Measurements from ENCODE around the gene ARID3B. TPM values are rescaled to one million over a fixed set of nuclear protein-coding genes. Genes with fewer than 3 reads are reported as not detected.

ARID3B gene
- total and polyA plus RNA-seq, 5 donors from 2014 or later: 9.7 to 63.5 (median 11.1) TPM

GRCh38 chr15:74598126-74598842 is 57.3 kb downstream of the ARID3B start:
- H3K4me3 ChIP-seq (ENCODE audit: low read depth, low read length): peak overlapping the region; percentile 87
- H3K36me3 Mint-ChIP-seq: peaks cover 16% of the 10 kb centered on the region
- ATAC-seq (ENCODE audit: low read depth in 2 of 2): peak; percentile 92 to 93

DNA sequence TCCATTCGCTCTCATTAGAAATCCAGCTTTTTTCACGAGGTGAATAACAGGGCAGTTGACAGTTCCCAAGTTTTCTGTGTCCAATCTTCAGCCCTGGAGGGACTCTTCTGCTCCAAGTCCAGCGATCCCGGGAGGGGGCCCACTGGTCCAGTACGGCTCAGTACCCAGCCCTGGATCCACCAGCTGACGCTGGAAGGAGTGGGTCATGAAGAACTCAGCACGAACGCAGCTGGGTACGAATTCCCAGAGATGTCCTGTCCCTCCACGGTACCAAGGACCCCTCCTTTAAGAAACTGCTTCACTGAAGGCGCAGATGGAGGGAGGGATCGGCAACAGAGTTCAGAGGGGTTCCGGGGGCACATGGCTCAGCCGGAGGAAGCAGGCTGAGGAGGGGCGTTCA is 58.1 kb downstream of the ARID3B start:
- H3K4me3 ChIP-seq (ENCODE audit: low read depth, low read length): peak overlapping the region; percentile 87
- H3K4me1 Mint-ChIP-seq: peaks cover 0 to 22% (median 13%) of the 10 kb centered on the region in 4 donors
- peaks cover 19% of the 10 kb centered on the region for H3K4me1 ChIP-seq (ENCODE audit: control insufficient read depth, insufficient read depth, low read length, poor library complexity, severe bottlenecking)
- no peak for ATAC-seq (ENCODE audit: low read depth in 2 of 2)
- H3K27me3 Mint-ChIP-seq: no peaks in the 10 kb centered on the region
- no peak for DNase-seq
- no peaks in the 10 kb centered on the region for H3K27me3 ChIP-seq (ENCODE audit: control insufficient read depth, insufficient read depth, low read length)
- no peaks in the 10 kb centered on the region for H3K9me3 ChIP-seq (ENCODE audit: control insufficient read depth in 2 of 2, low read length in 2 of 2)
- peaks cover 0 to 3% (median 0%) of the 10 kb centered on the region in 7 donors for H3K9me3 Mint-ChIP-seq
- peaks cover 13% of the 10 kb centered on the region for H3K36me3 Mint-ChIP-seq
- H3K27ac ChIP-seq (ENCODE audit: insufficient read depth, low read length, poor library complexity, severe bottlenecking): peak overlapping the region; percentile 75
- H3K27ac Mint-ChIP-seq: peak overlapping the region; percentile 92 to 97 (median 95)
- H3K4me3 Mint-ChIP-seq: peak overlapping the region; percentile 71 to 100 (median 99)
- peaks cover 6% of the 10 kb centered on the region for H3K36me3 ChIP-seq (ENCODE audit: control insufficient read depth, insufficient read depth, low read length)

More at GRCh38 chr15:74598126-74598842, 57.3 kb downstream of the ARID3B start:
- Mint-ChIP-seq H3K27me3 (no peaks in the 10 kb centered on the region), H3K4me1 (peaks cover 0 to 22% (median 13%) of the 10 kb centered on the region in 4 donors), H3K27ac (peak overlapping the region; percentile 92 to 97 (median 95)), H3K4me3 (peak overlapping the region; percentile 89 to 100 (median 99)), H3K9me3 (peaks cover 0 to 3% (median 0%) of the 10 kb centered on the region in 7 donors)
- peak; percentile 81 to 90 (median 85) for DNase-seq
- H3K27ac ChIP-seq (ENCODE audit: insufficient read depth, low read length, poor library complexity, severe bottlenecking): peak overlapping the region; percentile 75
- H3K9me3 ChIP-seq (ENCODE audit: control insufficient read depth in 2 of 2, low read length in 2 of 2): no peaks in the 10 kb centered on the region
- H3K36me3 ChIP-seq (ENCODE audit: control insufficient read depth, insufficient read depth, low read length): peaks cover 14% of the 10 kb centered on the region
- H3K4me1 ChIP-seq (ENCODE audit: control insufficient read depth, insufficient read depth, low read length, poor library complexity, severe bottlenecking): peaks cover 19% of the 10 kb centered on the region
- H3K27me3 ChIP-seq (ENCODE audit: control insufficient read depth, insufficient read depth, low read length): no peaks in the 10 kb centered on the region

GRCh38 chr15:74603026-74603788 is 62.2 kb downstream of the ARID3B start:
- Mint-ChIP-seq H3K9me3 (no peaks in the 10 kb centered on the region), H3K36me3 (peaks cover 3% of the 10 kb centered on the region), H3K4me3 (peak overlapping the region in 1 of 4 donors; percentile 32), H3K27me3 (no peaks in the 10 kb centered on the region), H3K4me1 (peaks cover 0 to 16% (median 10%) of the 10 kb centered on the region in 4 donors), H3K27ac (no peak overlapping the region)
- Histone ChIP-seq H3K4me1 (ENCODE audit: control insufficient read depth, insufficient read depth, low read length, poor library complexity, severe bottlenecking) (peaks cover 15% of the 10 kb centered on the region), H3K27me3 (ENCODE audit: control insufficient read depth, insufficient read depth, low read length) (no peaks in the 10 kb centered on the region), H3K4me3 (ENCODE audit: low read depth, low read length) (no peak overlapping the region), H3K36me3 (ENCODE audit: control insufficient read depth, insufficient read depth, low read length) (no peaks in the 10 kb centered on the region), H3K27ac (ENCODE audit: insufficient read depth, low read length, poor library complexity, severe bottlenecking) (no peak overlapping the region), H3K9me3 (ENCODE audit: control insufficient read depth in 2 of 2, low read length in 2 of 2) (no peaks in the 10 kb centered on the region)
- DNase-seq (no peak), ATAC-seq (ENCODE audit: low read depth in 2 of 2) (no peak)

GRCh38 chr15:74603789-74604705 is 63.0 kb downstream of the ARID3B start:
- H3K9me3 Mint-ChIP-seq: no peaks in the 10 kb centered on the region
- peaks cover 0 to 7% (median 5%) of the 10 kb centered on the region in 4 donors for H3K4me1 Mint-ChIP-seq
- peaks cover 7% of the 10 kb centered on the region for H3K4me1 ChIP-seq (ENCODE audit: control insufficient read depth, insufficient read depth, low read length, poor library complexity, severe bottlenecking)

DNA sequence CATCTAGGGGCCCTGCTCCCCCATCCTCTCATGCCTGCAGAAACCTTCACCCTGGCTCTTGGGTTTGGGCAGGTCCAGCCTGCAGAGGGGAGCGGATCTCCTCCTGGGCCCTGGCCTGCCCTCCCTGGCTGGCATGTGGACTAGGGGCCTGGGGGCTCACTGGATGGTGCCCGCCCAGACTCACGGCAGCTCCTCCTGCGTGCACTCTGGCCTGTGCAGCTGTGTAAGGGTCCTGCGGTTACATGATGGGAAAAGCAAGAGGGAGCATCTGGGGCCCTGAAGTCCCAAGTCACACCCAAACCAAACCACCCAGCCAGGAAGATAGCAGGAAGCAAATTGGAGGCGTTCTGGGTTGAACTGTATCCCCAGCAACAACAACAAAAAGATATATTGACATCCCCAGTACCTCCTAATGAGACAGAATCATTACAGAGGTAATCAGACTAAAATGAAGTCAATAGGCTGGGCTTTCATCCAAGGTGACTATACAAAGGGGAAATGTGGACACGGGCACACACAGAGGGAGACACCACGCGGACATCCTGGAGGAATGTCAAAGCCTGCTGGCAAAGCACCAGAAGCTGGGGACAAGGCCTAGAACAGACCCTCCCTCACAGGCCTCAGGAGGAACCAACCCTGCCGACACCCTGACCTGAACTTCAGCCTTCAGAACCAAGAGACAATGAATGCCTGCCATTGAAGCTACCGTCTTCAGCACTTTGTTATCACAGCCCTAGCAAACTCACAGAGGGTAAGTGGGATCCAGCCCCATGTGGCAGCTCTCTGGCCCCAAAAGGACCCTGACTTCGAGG is 64.2 kb downstream of the ARID3B start:
- H3K27ac ChIP-seq (ENCODE audit: insufficient read depth, low read length, poor library complexity, severe bottlenecking): no peak overlapping the region
- Mint-ChIP-seq H3K27me3 (no peaks in the 10 kb centered on the region), H3K36me3 (no peaks in the 10 kb centered on the region), H3K4me3 (no peak overlapping the region), H3K27ac (peak overlapping the region in 1 of 3 donors; percentile 63), H3K4me1 (peaks cover 0 to 3% (median 0%) of the 10 kb centered on the region in 4 donors), H3K9me3 (no peaks in the 10 kb centered on the region)
- H3K4me1 ChIP-seq (ENCODE audit: control insufficient read depth, insufficient read depth, low read length, poor library complexity, severe bottlenecking): no peaks in the 10 kb centered on the region
- H3K27me3 ChIP-seq (ENCODE audit: control insufficient read depth, insufficient read depth, low read length): no peaks in the 10 kb centered on the region
- no peak overlapping the region for H3K4me3 ChIP-seq (ENCODE audit: low read depth, low read length)
- ATAC-seq (ENCODE audit: low read depth in 2 of 2) (no peak), DNase-seq (no peak)
- no peaks in the 10 kb centered on the region for H3K9me3 ChIP-seq (ENCODE audit: control insufficient read depth in 2 of 2, low read length in 2 of 2)
- no peaks in the 10 kb centered on the region for H3K36me3 ChIP-seq (ENCODE audit: control insufficient read depth, insufficient read depth, low read length)

More at GRCh38 chr15:74603789-74604705, 63.0 kb downstream of the ARID3B start:
- H3K4me3 Mint-ChIP-seq: no peak overlapping the region
- H3K27ac Mint-ChIP-seq: no peak overlapping the region
- no peak for ATAC-seq (ENCODE audit: low read depth in 2 of 2)
- Histone ChIP-seq H3K9me3 (ENCODE audit: control insufficient read depth in 2 of 2, low read length in 2 of 2) (no peaks in the 10 kb centered on the region), H3K27me3 (ENCODE audit: control insufficient read depth, insufficient read depth, low read length) (no peaks in the 10 kb centered on the region), H3K4me3 (ENCODE audit: low read depth, low read length) (no peak overlapping the region), H3K36me3 (ENCODE audit: control insufficient read depth, insufficient read depth, low read length) (no peaks in the 10 kb centered on the region), H3K27ac (ENCODE audit: insufficient read depth, low read length, poor library complexity, severe bottlenecking) (no peak overlapping the region)
- no peaks in the 10 kb centered on the region for H3K36me3 Mint-ChIP-seq
- no peak for DNase-seq
- H3K27me3 Mint-ChIP-seq: no peaks in the 10 kb centered on the region

DNA sequence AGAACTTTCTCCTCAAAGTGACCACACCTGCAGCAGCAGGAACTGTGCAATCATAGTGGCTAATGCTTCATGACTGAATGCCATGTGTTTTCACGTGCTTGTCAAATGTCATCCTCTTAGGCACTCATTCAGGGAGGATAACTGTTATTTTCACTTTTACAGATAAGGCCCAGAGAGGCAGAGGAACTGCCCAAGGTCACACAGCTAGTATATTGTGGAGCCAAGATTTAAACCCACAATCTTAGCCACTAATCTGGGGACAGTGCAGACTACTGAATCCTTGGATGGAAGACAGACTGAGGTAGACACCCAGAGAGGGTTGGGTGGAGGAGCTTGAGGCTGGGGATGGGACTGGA is 64.8 kb downstream of the ARID3B start:
- Mint-ChIP-seq H3K4me1 (peaks cover 0 to 3% (median 0%) of the 10 kb centered on the region in 4 donors), H3K27me3 (no peaks in the 10 kb centered on the region), H3K36me3 (no peaks in the 10 kb centered on the region), H3K9me3 (no peaks in the 10 kb centered on the region), H3K4me3 (no peak overlapping the region), H3K27ac (no peak overlapping the region)
- Histone ChIP-seq H3K36me3 (ENCODE audit: control insufficient read depth, insufficient read depth, low read length) (no peaks in the 10 kb centered on the region), H3K4me3 (ENCODE audit: low read depth, low read length) (no peak overlapping the region), H3K27me3 (ENCODE audit: control insufficient read depth, insufficient read depth, low read length) (no peaks in the 10 kb centered on the region), H3K27ac (ENCODE audit: insufficient read depth, low read length, poor library complexity, severe bottlenecking) (no peak overlapping the region), H3K4me1 (ENCODE audit: control insufficient read depth, insufficient read depth, low read length, poor library complexity, severe bottlenecking) (no peaks in the 10 kb centered on the region), H3K9me3 (ENCODE audit: control insufficient read depth in 2 of 2, low read length in 2 of 2) (no peaks in the 10 kb centered on the region)
- ATAC-seq (ENCODE audit: low read depth in 2 of 2) (no peak), DNase-seq (no peak)

GRCh38 chr15:74608786-74609185 is 67.8 kb downstream of the ARID3B start:
- Histone ChIP-seq H3K27ac (ENCODE audit: insufficient read depth, low read length, poor library complexity, severe bottlenecking) (no peak overlapping the region), H3K4me1 (ENCODE audit: control insufficient read depth, insufficient read depth, low read length, poor library complexity, severe bottlenecking) (no peaks in the 10 kb centered on the region), H3K4me3 (ENCODE audit: low read depth, low read length) (no peak overlapping the region), H3K27me3 (ENCODE audit: control insufficient read depth, insufficient read depth, low read length) (no peaks in the 10 kb centered on the region), H3K36me3 (ENCODE audit: control insufficient read depth, insufficient read depth, low read length) (no peaks in the 10 kb centered on the region), H3K9me3 (ENCODE audit: control insufficient read depth in 2 of 2, low read length in 2 of 2) (no peaks in the 10 kb centered on the region)
- no peak overlapping the region for H3K27ac Mint-ChIP-seq
- ATAC-seq (ENCODE audit: low read depth in 2 of 2) (no peak), DNase-seq (no peak)
- peaks cover 0 to 6% (median under 1%) of the 10 kb centered on the region in 4 donors for H3K4me1 Mint-ChIP-seq
- no peaks in the 10 kb centered on the region for H3K27me3 Mint-ChIP-seq
- H3K4me3 Mint-ChIP-seq: no peak overlapping the region
- H3K36me3 Mint-ChIP-seq: no peaks in the 10 kb centered on the region
- H3K9me3 Mint-ChIP-seq: no peaks in the 10 kb centered on the region

Measured in CD4-positive, CD25-positive, alpha-beta regulatory T cell (primary cell).